Suppressor macrophage treated with lipopolysaccharide for 4 hours (primary cell): ENCODE measurements around the gene DLG2.
A peak's percentile ranks its signal among the peaks of the same experiment; 100 is the strongest.

Source experiments
- DNase-seq: peaks from one replicate; pipeline ENCODE4 v3.0.0-alpha.2; 2020

The DLG2 gene

DNA sequence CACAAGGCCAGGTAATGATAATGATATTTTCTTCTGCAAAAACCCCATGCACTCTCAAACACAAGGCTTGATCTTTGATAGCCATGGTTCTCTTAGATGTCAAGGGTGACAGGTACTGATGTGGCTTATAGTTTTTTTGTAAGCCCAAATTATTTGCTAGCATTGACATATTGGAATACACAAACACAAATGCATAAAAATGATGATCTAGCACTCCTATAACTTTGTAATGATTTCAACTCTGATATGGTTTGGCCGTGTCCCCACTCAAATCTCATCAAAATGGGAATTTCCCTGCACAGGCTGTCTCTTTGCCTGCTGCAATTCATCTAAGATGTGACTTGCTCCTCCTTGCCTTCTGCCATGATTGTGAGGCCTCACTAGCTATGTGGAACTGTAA is 1768.5 kb downstream of the DLG2 start:
- DNase-seq, result no peak

DNA sequence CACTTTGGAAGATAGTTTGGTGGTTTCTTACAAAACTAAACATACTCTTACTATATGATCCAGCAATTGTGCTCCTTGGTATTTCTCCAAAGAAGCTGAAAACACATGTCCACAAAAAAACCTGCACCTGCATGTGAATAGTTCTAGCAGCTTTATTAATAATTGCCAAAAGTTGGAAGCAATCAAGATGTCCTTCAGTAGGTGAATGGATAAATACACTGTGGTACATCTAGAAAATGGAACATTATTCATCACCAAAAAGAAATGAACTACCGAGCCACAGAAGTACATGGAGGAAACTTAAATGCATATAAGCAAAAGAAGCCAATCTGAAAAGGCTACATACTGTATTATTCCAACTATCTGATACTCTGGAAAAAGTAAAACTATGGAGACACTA is 1771.9 kb downstream of the DLG2 start:
- DNase-seq, result no peak

DNA sequence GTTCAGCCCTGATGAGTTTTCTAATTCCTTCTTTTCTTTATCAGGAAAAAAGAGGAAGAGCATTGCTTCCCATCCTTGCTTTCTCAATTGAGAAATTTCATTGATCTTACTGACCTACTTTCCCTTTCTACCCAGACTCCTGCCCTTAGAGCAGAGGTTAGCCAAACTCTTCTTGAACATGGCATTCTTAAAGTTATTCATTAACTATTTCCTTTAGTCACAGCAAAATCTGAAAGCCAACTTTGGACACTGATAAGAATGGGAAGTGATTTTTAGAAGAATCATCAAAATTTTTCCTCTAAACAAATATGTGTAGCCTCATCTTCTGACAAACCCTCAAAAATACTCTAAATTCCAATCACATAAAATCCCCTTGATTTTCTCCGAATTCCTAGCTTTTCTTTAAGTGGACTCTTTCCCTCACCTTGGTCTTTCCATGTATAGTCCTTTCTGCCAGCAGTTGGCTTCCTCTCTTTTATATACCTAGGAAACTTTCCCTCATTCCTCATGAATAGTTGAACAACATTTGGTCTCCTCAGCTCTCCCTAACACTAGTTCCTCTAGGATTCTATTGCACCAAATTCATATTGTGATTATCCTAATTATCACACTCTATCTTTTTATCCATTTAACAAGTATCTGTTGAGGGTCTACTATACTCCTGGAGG is 1774.2 kb downstream of the DLG2 start:
- no peak for DNase-seq

DNA sequence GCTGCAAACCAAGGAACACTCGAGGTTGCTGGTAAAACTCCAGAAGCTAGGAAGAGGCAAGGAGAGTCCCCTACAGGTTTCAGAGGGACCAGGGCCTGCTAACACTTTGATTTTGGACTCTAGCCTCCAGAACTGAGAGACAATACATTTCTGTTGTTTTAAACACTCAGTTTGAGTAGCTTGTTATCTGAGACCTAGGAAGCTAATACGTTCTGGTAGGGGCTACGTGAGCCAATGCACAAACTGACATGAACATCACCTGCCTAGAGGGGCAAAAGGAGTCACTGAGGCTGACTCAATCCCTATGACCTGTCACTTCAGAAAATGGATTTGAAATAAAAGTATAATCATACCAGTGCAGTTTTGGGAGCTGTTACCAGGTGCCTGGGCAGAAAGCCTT is 1775.1 kb downstream of the DLG2 start:
- no peak for DNase-seq

DNA sequence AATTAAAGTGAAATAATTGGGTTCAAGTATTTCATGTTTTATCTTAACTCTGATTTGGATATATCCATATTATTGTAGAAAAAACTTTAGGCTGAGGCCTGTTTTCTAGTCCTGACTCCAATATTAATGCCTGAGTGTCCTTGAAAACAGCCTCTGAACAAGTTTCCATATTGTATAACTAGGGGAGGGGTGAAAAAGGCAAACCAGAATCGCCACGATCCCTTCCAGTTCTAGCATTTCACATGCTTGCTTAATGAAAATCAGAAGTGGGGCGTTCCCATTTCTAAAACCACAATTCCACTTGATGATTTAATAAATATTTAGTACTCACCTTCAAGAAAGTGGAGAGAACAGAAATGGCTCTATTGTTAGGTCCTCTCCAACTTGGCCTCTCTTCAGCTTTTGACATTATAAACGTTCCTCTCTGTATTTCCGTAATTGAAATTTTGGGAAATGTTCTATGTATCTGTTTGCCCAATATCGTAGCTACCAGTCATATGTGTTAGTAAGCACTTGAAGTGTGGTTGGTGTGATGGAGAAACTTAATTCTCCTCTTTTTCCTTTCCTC is 1779.6 kb downstream of the DLG2 start:
- no peak for DNase-seq

DNA sequence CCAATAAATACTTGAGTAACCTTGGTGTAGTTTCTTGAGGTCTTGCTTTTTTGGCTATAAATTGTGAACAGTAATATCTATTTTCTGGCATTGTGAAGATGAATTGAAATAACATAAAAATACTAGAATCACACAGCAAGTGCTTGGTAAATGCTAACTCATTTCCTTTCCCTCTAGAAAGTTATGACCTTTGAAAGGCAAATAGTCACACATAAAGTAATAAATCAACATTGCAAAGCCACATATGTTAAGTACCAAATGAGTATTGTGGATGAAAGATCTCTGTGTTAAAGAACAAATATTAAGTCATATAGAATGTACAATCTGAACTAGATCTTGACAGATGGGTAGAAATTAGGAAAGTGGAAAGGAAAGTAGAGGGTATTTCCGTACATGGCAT is 1781.3 kb downstream of the DLG2 start:
- no peak for DNase-seq

DNA sequence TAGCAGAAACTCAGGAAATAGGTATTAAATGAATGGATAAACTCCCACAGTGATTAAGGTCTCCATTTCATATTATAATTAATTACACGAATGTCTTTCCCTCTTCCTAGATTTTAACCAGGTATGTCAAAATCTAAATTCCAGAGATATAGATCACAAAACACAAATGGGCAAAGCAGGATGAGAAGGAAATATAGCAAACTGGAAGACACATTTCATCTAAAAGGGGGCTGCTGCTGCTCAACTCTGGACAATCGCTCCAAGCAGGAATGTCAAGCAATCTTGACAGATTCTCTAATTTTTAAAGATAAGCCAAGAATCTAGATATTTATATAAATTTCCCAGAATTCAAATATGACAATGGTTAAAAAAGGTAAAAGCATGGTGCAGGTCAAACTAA is 1786.8 kb downstream of the DLG2 start:
- no peak for DNase-seq

DNA sequence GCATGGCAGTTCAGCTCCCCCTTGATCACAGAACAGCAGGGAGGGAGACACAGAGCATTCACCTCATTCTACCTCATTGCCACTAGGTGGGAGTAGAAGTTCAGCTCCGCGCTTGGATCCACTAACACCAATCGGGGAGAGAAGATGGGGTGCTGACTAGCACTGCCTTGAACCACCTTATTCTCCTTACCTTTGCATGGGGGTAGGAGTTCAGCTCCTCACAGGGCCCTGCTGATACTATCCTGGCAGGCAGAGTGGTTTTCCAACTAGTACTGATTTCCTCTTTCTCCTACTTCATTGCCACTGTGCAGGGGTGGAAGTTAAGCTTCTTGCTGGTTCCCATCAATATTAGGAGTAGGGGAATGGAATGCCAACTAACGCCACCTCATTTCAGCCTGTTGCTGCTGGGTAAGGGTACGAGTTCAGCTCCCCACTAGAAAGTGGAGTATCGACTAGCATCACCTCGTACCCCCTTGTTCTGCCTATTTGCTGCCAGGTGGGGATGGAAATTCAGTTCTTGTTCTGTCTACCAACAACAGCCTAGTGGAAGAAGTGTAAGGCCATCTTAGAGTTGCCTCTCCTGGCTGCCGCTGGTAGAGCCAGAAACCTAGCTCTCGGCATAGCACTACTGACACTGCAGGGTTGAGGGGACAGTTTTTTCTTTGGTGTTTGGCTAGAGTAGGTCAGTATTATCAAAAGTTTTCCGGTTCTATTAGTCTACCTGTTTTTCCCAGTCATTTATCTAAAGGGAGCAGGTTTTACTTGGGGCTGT is 1790.1 kb downstream of the DLG2 start:
- DNase-seq, result peak; percentile 6

DNA sequence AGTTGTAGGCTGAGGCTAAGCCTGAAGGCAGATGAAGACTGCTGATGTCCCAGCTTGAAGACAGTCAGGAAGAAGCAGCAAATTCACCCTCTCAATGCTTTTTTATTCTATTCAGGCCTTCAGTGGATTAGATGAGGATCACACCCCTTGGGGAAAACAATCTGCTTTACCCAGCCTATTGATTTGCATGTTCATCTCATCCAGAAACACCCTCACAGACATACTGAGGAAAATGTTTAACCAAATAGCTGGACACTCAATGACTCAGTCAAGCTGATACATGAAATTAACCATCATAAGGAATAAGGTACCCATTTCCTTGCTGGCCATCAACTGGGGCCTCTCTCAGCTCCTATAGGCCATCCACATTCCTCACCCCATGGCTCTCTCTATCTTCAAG is 1791.1 kb downstream of the DLG2 start:
- DNase-seq, result no peak

DNA sequence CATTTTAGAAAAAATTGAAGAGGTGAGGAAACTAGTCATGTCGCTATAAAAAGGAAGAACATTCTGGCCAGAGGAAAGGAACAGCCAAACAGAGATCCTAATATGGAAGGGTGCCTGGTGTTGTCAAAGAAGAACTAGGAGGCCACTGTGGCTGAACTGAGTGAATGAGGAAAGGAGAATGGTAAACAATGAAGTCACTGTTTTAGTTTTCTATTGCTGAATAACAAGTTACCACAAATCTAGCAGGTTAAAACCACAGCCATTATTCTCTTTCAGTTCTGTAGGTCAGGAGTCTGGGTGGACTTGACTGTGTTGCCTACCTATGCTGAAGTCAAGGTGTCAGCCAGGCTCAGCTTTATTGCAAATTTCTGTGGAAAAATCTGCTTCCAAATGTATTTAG is 1791.7 kb downstream of the DLG2 start:
- no peak for DNase-seq

DNA sequence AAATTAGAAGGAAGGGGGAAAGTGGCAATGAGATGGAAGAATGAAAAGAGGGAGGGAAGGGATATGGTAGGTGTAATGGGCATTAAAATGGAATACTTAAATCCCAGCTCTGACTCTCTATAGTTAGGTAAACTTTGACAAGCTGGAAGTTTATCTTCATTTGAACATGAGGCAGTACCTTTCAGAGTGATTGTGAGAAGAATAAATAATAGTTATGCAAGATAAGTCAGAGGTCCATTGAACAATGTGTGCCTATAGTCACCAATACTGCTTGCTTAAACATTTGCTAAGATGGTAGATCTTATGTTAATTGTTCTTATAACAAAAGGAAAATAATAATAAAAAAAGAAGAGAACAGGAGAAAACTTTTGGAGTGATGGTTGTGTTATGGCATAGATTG is 1795.2 kb downstream of the DLG2 start:
- no peak for DNase-seq

DNA sequence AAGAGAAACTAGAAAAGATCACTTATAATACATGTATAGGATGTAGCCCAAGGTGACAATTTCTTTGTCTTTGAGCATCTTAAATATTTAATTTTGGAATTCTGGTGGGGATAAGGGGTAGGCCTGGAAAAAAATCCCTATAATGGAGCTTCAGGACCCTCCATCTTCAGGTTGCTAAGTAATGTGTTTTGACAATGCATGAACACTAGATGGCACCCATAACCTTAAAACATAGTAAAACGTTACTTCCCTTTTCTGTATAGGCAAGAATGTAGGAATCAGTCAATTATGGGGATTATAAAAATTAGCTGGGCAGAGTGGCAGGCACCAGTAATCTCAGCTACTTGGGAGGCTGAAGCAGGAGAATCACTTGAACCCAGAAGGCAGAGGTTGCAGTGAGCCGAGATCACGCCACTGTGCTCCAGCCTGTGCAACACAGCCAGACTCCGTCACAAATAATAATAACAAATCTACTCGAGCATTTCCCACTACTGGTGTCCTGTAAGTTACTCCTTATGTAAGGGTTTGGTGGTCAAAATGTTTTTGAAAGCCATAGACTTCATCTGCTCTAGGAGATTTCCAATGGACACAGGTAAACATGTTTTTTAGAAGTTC is 1799.1 kb downstream of the DLG2 start:
- peak; percentile 52 for DNase-seq

DNA sequence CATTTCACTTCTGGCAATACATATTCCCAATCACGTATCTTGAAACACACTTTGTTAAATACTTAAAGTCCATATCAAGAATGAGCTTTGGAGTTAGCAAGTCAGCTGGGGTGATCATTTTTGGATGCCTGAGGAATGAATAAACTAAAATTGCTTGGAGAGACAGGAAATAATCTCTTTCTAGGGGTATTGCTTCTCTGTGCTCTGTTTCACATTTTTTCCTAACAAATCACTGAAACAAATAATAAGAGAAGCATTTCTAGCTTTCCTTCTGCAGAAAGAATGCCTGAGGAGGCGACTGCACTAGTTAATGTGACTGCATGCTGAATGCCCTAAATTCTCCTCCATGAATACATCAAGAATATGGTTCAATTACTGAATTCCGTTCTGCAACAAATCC is 1799.6 kb downstream of the DLG2 start:
- DNase-seq, result no peak

DNA sequence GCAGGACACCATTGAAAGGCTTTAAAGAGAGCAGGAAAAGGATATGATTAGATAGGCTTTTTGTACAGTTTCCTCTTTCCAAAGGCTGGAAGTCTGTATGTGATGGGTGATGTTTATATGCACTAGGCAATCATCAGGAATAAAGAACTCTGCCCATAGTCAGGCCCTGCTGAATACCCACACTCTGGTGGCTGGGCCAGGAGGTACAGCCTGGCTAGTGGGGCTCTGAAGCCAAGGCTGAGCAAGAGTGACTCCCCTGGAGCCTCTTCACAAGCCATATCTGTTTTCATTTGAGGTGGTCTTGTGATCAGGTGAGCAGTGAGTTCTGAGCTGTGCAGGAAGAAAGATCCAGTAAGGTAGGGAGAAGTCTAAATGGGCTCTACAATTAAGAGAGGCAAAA is 1801.1 kb downstream of the DLG2 start:
- no peak for DNase-seq

DNA sequence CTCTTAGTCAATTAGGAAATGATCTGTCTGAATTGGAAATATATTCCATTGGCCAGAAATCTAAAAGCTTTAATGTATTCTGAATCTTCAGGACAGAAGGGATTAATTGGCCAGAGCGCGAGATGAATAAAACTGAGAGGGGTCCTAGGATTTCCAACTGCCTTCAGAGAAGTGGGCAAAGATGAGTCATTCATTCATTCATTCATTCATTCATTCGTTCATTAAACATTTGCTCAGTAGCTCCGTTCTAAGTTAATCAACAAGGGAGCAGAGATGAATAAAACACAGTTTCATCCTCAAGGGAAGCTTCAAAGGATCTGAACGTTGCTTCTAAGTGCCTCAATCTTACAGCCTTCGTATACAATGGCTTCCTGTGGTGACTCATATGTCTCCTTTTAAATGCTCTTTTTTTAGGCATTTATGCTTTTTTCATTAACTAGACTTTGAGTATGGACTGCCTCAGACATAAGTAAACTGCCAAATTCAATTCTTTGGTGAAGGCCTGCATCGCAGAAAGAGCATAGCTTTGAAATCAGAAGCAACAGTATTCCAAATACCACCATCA is 1803.6 kb downstream of the DLG2 start:
- DNase-seq, result no peak

DNA sequence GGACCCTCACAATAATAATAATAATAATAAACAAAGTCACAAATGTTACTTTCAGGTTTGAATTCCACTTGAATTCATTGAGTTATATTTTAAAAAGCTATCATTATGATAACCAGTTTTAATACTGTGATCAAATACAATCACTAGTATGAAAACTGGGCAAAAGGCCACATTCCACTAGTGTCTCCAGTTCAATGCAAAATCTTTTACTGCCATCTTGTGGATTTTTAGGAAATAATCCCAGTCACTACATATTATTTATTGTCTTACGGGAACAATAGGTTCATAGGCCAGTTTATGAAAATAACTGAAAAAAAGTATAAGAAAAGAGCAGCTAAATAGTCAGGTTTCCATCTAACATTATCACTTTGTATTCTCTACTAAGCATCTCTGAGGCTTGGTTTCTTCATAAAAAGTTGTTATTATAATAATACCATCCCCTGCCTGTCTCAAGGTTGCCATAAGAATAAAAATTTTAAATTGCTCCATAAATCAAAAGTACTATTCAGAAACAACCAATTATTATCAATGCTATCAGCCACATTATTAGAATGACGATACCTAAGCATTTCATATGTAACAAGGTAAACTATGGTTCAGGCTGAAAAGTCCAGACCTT is 1807.1 kb downstream of the DLG2 start:
- DNase-seq, result peak; percentile 47

DNA sequence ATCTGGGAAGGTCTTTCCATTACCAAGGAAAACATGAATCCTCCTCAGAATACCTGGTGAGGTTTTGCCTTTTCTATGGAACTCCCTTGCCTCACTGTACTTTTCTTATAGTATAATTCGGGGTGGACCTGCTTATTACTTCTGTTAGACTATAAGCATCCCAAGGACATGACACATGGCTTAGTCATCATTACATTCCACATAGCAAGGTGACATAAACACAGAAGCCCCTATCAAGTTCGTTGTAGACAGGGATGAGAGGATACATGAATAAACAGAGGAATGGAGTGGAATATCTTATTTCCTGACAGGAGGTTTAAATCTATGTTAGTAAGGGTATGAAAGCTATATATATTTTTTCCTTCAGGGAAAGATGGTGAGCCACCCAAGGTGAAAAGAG is 1808.8 kb downstream of the DLG2 start:
- DNase-seq, result no peak

DNA sequence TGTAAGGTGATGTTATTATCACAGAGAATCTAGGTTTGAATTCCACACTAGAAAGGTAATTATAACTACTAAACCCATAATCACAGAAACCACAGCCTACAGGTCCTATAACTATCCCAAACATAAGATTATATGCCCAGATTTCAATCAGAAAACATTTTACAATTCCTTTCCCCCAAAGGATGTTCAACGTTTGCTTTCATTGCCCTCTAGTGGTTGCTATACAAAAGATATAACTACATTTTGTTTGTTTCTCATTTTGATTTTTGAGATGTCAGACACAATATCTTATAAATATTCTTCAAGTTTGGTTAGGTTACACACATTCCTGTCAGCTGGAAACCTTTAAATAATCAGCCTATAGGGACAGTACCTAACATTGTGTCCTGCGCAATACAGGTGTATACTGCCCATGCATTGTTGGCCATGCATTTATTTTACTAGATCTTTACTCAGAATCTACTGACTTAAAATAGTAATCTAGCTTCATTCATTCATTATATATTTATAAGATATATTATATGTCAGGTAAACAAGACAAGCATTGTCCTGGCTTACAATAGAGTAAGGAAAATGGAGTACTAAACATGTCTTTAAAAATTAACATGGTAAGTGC is 1810.5 kb downstream of the DLG2 start:
- DNase-seq, result peak; percentile 21

DNA sequence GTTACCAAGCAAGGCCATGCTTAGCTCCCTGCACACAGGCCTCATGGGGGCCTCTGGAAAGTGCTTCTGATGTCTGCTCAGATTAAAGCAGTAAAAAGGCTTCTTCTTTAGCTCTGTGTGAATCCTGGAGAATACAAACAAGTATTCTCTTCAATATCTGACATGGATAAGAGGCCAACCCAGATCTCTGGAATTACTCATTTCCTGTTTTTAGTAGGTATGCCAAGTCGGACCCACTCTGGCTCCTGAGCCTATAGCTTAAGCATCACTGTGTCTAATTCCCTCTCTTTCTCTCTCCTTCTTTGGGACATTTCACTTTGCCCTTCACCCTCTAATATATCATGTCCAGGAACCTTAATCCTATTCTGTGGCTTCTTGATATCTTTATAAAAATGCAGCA is 1811.4 kb downstream of the DLG2 start:
- DNase-seq, result no peak

DNA sequence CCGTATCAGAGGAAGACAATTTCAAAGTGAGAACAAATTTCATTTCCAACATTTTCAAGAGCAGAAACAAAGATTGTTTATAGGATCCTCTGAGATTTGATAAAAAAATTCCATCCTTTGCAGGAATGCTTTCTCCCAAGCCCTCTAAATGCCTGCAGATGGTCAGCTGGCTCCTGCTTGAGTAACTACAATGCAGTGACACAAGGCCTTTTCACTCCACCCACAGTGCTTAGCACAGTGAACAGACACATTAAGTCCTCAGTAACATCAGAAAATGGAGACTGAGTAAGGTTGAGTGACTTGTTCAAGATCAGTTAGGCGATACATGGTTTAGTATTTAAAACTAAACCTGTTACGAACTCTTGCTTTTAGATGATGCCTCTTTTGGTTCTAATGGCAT is 1813.8 kb downstream of the DLG2 start:
- no peak for DNase-seq

DNA sequence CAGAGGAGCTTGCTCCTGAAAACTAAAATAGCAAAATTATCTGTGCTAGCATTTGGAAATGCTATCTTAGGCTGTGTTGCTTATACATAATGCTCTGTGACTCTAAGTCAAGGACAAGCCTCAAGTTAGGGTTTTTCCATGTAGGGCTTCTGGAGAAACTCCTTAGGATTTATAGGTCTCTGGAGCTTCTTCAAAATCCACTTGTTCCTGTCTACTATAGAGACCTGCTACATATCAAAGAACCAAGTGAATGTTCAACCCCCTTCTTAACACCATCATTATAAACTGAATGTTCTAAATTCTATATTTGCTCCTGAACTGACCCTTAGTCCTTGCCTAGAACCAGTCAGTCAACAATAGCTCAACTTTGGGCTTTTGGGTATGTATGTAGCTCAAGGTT is 1817.9 kb downstream of the DLG2 start:
- no peak for DNase-seq

DNA sequence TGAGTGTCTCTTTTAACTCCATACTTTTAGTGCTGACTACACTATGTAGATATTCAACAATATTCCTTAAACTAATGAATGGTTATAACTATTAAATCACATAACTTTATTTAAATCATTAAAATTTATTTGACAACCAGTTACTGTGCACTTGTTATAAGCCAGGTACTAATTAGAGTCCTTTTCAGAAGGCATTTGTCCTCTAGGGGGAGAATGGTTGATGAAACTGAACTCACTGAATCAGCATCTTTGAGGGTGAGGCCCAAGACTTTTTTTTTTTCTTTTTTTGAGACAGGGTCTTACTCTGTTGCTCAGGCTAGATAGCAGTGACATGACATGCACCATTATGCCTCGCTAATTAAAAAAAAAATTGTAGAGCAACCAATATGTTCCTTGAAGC is 1825.3 kb downstream of the DLG2 start:
- DNase-seq, result no peak

DNA sequence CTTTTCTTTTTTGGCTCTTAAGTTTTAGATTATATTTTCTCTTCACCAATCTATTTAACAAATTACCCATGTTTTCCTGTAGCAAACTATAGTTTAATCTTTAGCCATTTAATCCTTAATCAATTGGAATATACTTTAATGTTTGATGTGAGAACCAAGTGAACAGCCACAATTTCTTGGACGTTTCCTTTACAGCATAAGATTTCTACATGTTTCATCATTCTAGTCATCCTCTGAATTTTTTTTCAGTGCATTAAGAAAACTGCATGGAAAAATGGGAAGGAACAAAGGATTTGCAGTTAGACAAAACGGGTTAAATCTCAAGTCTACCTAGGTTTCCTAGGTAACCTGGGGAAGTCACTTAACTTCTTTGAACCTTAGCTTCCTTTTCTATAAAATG is 1833.8 kb downstream of the DLG2 start:
- DNase-seq, result no peak
